ENCODE data around the gene CAMK2N2.

The CAMK2N2 gene

GRCh38 chr3:184240384-184241140, 20.8 kb downstream of the CAMK2N2 start:
- no peak for DNase-seq (ENCODE audit: low read depth in 2 of 2)

GRCh38 chr3:184239708-184240107, 21.6 kb downstream of the CAMK2N2 start:
- no peak for DNase-seq (ENCODE audit: low read depth in 2 of 2)

- DNase-seq (ENCODE audit: low read depth in 2 of 2): no peak
Measured at GRCh38 chr3:184239221-184239620, 22.1 kb downstream of the CAMK2N2 start.

GRCh38 chr3:184238246-184238818, 23.0 kb downstream of the CAMK2N2 start:
- DNase-seq (ENCODE audit: low read depth in 2 of 2): no peak

- DNase-seq (ENCODE audit: low read depth in 2 of 2): no peak
Measured at GRCh38 chr3:184237807-184238206, 23.5 kb downstream of the CAMK2N2 start.

- no peak for DNase-seq (ENCODE audit: low read depth in 2 of 2)
Measured at GRCh38 chr3:184237211-184237610, 24.1 kb downstream of the CAMK2N2 start.

GRCh38 chr3:184236636-184237035, 24.7 kb downstream of the CAMK2N2 start:
- no peak for DNase-seq (ENCODE audit: low read depth in 2 of 2)

GRCh38 chr3:184236033-184236410, 25.3 kb downstream of the CAMK2N2 start:
- DNase-seq (ENCODE audit: low read depth in 2 of 2): no peak

GRCh38 chr3:184235381-184236032, 25.8 kb downstream of the CAMK2N2 start:
- no peak for DNase-seq (ENCODE audit: low read depth in 2 of 2)

- DNase-seq (ENCODE audit: low read depth in 2 of 2): no peak
Measured at GRCh38 chr3:184234671-184235380, 26.5 kb downstream of the CAMK2N2 start.

- no peak for DNase-seq (ENCODE audit: low read depth in 2 of 2)
Measured at GRCh38 chr3:184234224-184234623, 27.1 kb downstream of the CAMK2N2 start.

GRCh38 chr3:184233127-184233843, 28.1 kb downstream of the CAMK2N2 start:
- no peak for DNase-seq (ENCODE audit: low read depth in 2 of 2)

- DNase-seq (ENCODE audit: low read depth in 2 of 2): no peak
Measured at GRCh38 chr3:184231671-184232070, 29.7 kb downstream of the CAMK2N2 start.

- DNase-seq (ENCODE audit: low read depth in 2 of 2): no peak
Measured at GRCh38 chr3:184230603-184231528, 30.5 kb downstream of the CAMK2N2 start.

- DNase-seq (ENCODE audit: low read depth in 2 of 2): no peak
Measured at GRCh38 chr3:184230081-184230602, 31.2 kb downstream of the CAMK2N2 start.

GRCh38 chr3:184229394-184230080, 31.8 kb downstream of the CAMK2N2 start, which contains the start of gene VWA5B2:
Gene VWA5B2, plus strand, starts transcription at chr3:184229585. Its CDS starts 944 bp downstream, at chr3:184230529.
- DNase-seq (ENCODE audit: low read depth in 2 of 2): peak; percentile 34 to 40

- no peak for DNase-seq (ENCODE audit: low read depth in 2 of 2)
Measured at GRCh38 chr3:184228376-184229137, 32.8 kb downstream of the CAMK2N2 start.

GRCh38 chr3:184227481-184227935, 33.8 kb downstream of the CAMK2N2 start:
- peak in 1 of 2 donors; percentile 29 for DNase-seq (ENCODE audit: low read depth in 2 of 2)

- no peak for DNase-seq (ENCODE audit: low read depth in 2 of 2)
Measured at GRCh38 chr3:184223946-184224345, 37.4 kb downstream of the CAMK2N2 start.
